ENCODE results near the gene RHOT2.

GRCh38 chr16:679814-680624 is 12.1 kb downstream of the RHOT2 start, which contains the start of gene STUB1:
- no peak for TF ChIP-seq CTCF (conservative IDR thresholded peaks at IDR 0.05)
- TF ChIP-seq ZFX (IDR thresholded peaks at IDR 0.05): peak; percentile 73; the same call in 1 of the 2 replicates
